SU-DHL-6 (cell line): Measurements from ENCODE around the gene SEMA6D.

ENCODE experiments used
- EZH2phosphoT487 ChIP-seq: fragments of 200-600 bp; sonication (generic), shearing (Covaris generic); conservative IDR thresholded peaks from 2 replicates; pipeline ENCODE4 v1.6.1; 2018; ENCODE audit warnings: mild to moderate bottlenecking, antibody characterized with exemption, low read length, moderate library complexity, mixed read lengths
- TF ChIP-seq, protein P1 (sequence below): fragments of 200-600 bp; sonication (generic); IDR thresholded peaks from one replicate; pipeline ENCODE4 v1.5.1; 2017; ENCODE audit warnings: antibody characterized with exemption, mild to moderate bottlenecking, low read length, moderate library complexity; ENCODE audit not compliant: insufficient read depth, poor library complexity, severe bottlenecking

- TF ChIP-seq, protein P1, sequence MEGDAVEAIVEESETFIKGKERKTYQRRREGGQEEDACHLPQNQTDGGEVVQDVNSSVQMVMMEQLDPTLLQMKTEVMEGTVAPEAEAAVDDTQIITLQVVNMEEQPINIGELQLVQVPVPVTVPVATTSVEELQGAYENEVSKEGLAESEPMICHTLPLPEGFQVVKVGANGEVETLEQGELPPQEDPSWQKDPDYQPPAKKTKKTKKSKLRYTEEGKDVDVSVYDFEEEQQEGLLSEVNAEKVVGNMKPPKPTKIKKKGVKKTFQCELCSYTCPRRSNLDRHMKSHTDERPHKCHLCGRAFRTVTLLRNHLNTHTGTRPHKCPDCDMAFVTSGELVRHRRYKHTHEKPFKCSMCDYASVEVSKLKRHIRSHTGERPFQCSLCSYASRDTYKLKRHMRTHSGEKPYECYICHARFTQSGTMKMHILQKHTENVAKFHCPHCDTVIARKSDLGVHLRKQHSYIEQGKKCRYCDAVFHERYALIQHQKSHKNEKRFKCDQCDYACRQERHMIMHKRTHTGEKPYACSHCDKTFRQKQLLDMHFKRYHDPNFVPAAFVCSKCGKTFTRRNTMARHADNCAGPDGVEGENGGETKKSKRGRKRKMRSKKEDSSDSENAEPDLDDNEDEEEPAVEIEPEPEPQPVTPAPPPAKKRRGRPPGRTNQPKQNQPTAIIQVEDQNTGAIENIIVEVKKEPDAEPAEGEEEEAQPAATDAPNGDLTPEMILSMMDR: no peak
- no peak for TF ChIP-seq EZH2phosphoT487
Measured at GRCh38 chr15:47724346-47724745, 7.0 kb downstream of the SEMA6D start.
